Measurements from ENCODE around the gene TAB2. TPM values are rescaled to one million over a fixed set of nuclear protein-coding genes. Genes with fewer than 3 reads are reported as not detected.

Gene TAB2
- total and polyA plus RNA-seq, 9 of the 15 experiments (the other 6 are each of a cell fraction or from before 2014, with no cell fraction given) = 9.1 to 38.3 (median 18.6) TPM

DNA sequence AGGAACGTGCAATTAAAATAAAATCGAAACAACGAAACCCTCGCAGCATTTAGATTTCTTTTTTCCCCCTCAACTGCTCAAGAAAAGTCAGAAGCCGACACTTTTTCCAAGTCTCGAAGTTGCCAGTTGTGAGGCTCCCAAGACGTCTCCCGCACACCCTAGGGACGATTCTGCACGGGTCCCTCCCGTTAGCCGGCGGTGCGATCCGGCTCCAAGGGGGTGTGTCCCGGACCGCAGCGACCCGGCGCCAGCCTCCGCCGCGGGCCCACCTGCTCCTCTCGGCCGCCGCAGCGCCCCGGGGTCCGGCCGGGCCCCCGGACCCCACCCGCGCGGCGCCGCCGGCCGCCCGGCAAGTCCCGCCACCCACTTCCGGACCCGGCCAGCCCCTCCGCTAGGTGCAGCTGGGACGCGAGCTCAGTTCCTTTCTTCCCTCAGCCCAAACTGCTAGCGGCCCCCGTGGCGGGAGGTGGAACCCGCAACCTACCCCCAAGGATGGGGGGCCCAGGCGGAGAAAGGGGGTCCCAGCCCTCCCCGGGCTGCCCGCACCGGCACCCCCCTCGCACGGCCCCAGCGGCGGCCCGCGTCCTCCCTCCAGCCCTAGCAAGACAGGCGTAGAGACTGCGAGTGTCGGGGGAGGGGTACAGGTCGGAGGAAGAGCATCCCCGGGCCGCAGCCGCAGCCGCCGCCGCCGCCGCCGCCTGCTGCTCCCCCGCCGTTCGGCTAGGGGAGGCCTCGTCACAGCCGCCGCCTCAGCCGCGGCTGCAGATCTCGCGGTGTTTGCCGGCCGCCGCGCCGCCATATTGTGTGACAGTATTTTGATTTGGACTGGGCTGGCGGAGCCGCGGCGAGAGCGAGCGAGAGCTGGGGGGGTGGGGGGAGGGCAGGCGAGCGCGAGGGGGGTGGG lies 520 bp upstream of the TAB2 start (continued):
- TF ChIP-seq, protein P1, sequence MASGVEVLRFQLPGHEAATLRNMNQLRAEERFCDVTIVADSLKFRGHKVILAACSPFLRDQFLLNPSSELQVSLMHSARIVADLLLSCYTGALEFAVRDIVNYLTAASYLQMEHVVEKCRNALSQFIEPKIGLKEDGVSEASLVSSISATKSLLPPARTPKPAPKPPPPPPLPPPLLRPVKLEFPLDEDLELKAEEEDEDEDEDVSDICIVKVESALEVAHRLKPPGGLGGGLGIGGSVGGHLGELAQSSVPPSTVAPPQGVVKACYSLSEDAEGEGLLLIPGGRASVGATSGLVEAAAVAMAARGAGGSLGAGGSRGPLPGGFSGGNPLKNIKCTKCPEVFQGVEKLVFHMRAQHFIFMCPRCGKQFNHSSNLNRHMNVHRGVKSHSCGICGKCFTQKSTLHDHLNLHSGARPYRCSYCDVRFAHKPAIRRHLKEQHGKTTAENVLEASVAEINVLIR (CRISPR knock-in tag; IDR thresholded peaks at IDR 0.05) = peak; percentile 44
- no peak for TF ChIP-seq CREBBP (IDR thresholded peaks at IDR 0.05; ENCODE audit: low read depth, low read length)
- TF ChIP-seq OTX1 (CRISPR knock-in tag; IDR thresholded peaks at IDR 0.05) = peak; percentile 85
- TF ChIP-seq PHF8 (IDR thresholded peaks at IDR 0.05; ENCODE audit: borderline replicate concordance, low read length) = peak; percentile 89
- TF ChIP-seq ZNF584 (CRISPR knock-in tag; IDR thresholded peaks at IDR 0.05; ENCODE audit: low read depth) = no peak
- no peak for TF ChIP-seq VEZF1 (CRISPR knock-in tag; IDR thresholded peaks at IDR 0.05)
- TF ChIP-seq SMAD3 (CRISPR knock-in tag; conservative IDR thresholded peaks at IDR 0.05) = peak; percentile 87
- TF ChIP-seq, protein P2, sequence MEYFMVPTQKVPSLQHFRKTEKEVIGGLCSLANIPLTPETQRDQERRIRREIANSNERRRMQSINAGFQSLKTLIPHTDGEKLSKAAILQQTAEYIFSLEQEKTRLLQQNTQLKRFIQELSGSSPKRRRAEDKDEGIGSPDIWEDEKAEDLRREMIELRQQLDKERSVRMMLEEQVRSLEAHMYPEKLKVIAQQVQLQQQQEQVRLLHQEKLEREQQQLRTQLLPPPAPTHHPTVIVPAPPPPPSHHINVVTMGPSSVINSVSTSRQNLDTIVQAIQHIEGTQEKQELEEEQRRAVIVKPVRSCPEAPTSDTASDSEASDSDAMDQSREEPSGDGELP (CRISPR knock-in tag; IDR thresholded peaks at IDR 0.05; ENCODE audit: borderline replicate concordance) = peak; percentile 80; the same call in 1 of the 2 replicates
- TF ChIP-seq ARHGAP35 (IDR thresholded peaks at IDR 0.05; ENCODE audit: partially characterized antibody) = no peak
- peak; percentile 29; the same call in 1 of the 2 replicates for TF ChIP-seq BHLHE40 (IDR thresholded peaks at IDR 0.05; ENCODE audit: low read length)
- TF ChIP-seq, protein P3, sequence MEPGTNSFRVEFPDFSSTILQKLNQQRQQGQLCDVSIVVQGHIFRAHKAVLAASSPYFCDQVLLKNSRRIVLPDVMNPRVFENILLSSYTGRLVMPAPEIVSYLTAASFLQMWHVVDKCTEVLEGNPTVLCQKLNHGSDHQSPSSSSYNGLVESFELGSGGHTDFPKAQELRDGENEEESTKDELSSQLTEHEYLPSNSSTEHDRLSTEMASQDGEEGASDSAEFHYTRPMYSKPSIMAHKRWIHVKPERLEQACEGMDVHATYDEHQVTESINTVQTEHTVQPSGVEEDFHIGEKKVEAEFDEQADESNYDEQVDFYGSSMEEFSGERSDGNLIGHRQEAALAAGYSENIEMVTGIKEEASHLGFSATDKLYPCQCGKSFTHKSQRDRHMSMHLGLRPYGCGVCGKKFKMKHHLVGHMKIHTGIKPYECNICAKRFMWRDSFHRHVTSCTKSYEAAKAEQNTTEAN (CRISPR knock-in tag; IDR thresholded peaks at IDR 0.05) = no peak
- TF ChIP-seq RBM22 (IDR thresholded peaks at IDR 0.05; ENCODE audit: low read depth, low read length, poor library complexity, severe bottlenecking) = peak; percentile 69
- TF ChIP-seq ZNF239 (CRISPR knock-in tag; IDR thresholded peaks at IDR 0.05) = no peak
- TF ChIP-seq UBTF (IDR thresholded peaks at IDR 0.05; ENCODE audit: borderline replicate concordance in 1 of 2, low read depth in 2 of 2, low read length in 2 of 2) = peak; percentile 5 to 25; a peak in 2 of 4 replicates
- no peak for TF ChIP-seq HDGF (IDR thresholded peaks at IDR 0.05)
- no peak for TF ChIP-seq STAT5A (IDR thresholded peaks at IDR 0.05; ENCODE audit: borderline replicate concordance, low read length)
